Natural killer cell treated with Interleukin-12 subunit alpha and Interleukin-12 subunit beta and Interleukin-15 and Interleukin-18, amount 100 ng/mL, for 72 hours (primary cell): Measurements from ENCODE around the gene ECI2. TPM values are rescaled to one million over a fixed set of nuclear protein-coding genes. Genes with fewer than 3 reads are reported as not detected.

ENCODE experiments used
- ATAC-seq, 2 donors: fragments of 150-1000 bp; cut with Tn5 transposase in 1 of 2; sonication (Bioruptor Pico), chemical (Tn5 transposase) in 1 of 2; 2 replicates each; pipeline ENCODE4 v1.10.0; 2021
- DNase-seq: peaks from one replicate; pipeline ENCODE4 v3.0.0; 2022; ENCODE audit warnings: low spot score
- H3K27ac Mint-ChIP-seq, 2 donors: 1 replicate in 1 of 2; 2 replicates in 1 of 2; pipeline ENCODE4 v1.8.0; 2022; ENCODE audit warnings: mixed read lengths in 2 of 2, mild to moderate bottlenecking in 1 of 2, moderate library complexity in 1 of 2
- H3K27me3 Mint-ChIP-seq, 2 donors: 1 replicate in 1 of 2; 2 replicates in 1 of 2; pipeline ENCODE4 v1.8.0; 2022; ENCODE audit warnings: mixed read lengths in 2 of 2
- H3K36me3 Mint-ChIP-seq: one replicate; pipeline ENCODE4 v1.8.0; 2022; ENCODE audit warnings: mixed read lengths
- H3K4me1 Mint-ChIP-seq, 2 donors: 1 replicate in 1 of 2; 2 replicates in 1 of 2; pipeline ENCODE4 v1.8.0; 2022; ENCODE audit warnings: low read depth in 2 of 2, mixed read lengths in 2 of 2, mild to moderate bottlenecking in 1 of 2
- H3K4me3 Mint-ChIP-seq: one replicate; pipeline ENCODE4 v1.8.0; 2022; ENCODE audit warnings: mixed read lengths
- H3K9me3 Mint-ChIP-seq: 2 replicates; pipeline ENCODE4 v1.8.0; 2022; ENCODE audit warnings: mixed read lengths
- total RNA-seq, 2 donors: library from RNA; stranded (reverse); gene quantifications; one replicate each; pipeline ENCODE4 v1.2.3, GENCODE V29; 2022

Gene ECI2
- total RNA-seq, 2 donors from 2014 or later: 18.4 to 23.7 TPM

GRCh38 chr6:4163408-4164116, 28.2 kb upstream of the ECI2 start:
- ATAC-seq (no peak), DNase-seq (no peak)
- Mint-ChIP-seq H3K4me3 (no peak overlapping the region), H3K9me3 (no peaks in the 10 kb centered on the region), H3K27ac (no peak overlapping the region), H3K27me3 (peaks cover 15% of the 10 kb centered on the region in 2 donors), H3K4me1 (no peaks in the 10 kb centered on the region), H3K36me3 (no peaks in the 10 kb centered on the region)

- ATAC-seq: no peak
- H3K9me3 Mint-ChIP-seq: no peaks in the 10 kb centered on the region
- no peak overlapping the region for H3K4me3 Mint-ChIP-seq
- H3K4me1 Mint-ChIP-seq: no peaks in the 10 kb centered on the region
- no peak for DNase-seq
- peaks cover 15 to 17% of the 10 kb centered on the region in 2 donors for H3K27me3 Mint-ChIP-seq
- no peaks in the 10 kb centered on the region for H3K36me3 Mint-ChIP-seq
- no peak overlapping the region for H3K27ac Mint-ChIP-seq
Observed at GRCh38 chr6:4162370-4162769, 27.0 kb upstream of the ECI2 start.

DNA sequence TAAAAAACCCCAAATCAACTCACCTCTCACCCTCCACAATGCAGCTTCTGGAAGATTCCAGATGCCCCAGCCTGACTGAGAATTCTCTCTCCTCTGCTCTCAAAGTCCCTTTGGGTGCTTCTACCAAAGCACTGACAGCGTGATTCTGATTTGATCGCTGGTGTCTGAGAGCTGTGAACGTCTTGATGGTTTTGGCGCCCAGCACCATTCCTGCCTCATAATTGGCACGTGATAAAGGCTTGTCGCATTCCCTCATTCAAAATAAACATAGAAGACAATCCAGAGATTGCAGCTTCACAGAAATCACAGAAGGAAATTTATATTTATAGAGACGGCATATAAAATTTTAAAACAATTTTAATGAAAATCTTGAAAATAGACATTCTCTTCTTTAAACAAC, 24.1 kb upstream of the ECI2 start:
- no peak for ATAC-seq

GRCh38 chr6:4157506-4157905, 22.1 kb upstream of the ECI2 start:
- peaks cover 0 to 3% of the 10 kb centered on the region in 2 donors for H3K4me1 Mint-ChIP-seq
- no peaks in the 10 kb centered on the region for H3K36me3 Mint-ChIP-seq
- no peaks in the 10 kb centered on the region for H3K9me3 Mint-ChIP-seq
- DNase-seq (no peak), ATAC-seq (no peak)
- peaks cover 17 to 22% of the 10 kb centered on the region in 2 donors for H3K27me3 Mint-ChIP-seq
- no peak overlapping the region for H3K27ac Mint-ChIP-seq
- H3K4me3 Mint-ChIP-seq: no peak overlapping the region

More for the DNA sequence above, 24.1 kb upstream of the ECI2 start:
- Mint-ChIP-seq H3K4me1 (peaks cover 0 to 3% of the 10 kb centered on the region in 2 donors), H3K9me3 (no peaks in the 10 kb centered on the region), H3K36me3 (no peaks in the 10 kb centered on the region), H3K27me3 (peaks cover 14 to 17% of the 10 kb centered on the region in 2 donors), H3K27ac (no peak overlapping the region), H3K4me3 (no peak overlapping the region)
- DNase-seq: no peak

- H3K9me3 Mint-ChIP-seq: no peaks in the 10 kb centered on the region
- peaks cover 25 to 31% of the 10 kb centered on the region in 2 donors for H3K27me3 Mint-ChIP-seq
- peak; percentile 84 to 85 for ATAC-seq
- H3K27ac Mint-ChIP-seq: no peak overlapping the region
- H3K36me3 Mint-ChIP-seq: peaks cover 4% of the 10 kb centered on the region
- no peak overlapping the region for H3K4me3 Mint-ChIP-seq
- DNase-seq: peak; percentile 79
- H3K4me1 Mint-ChIP-seq: peaks cover 0 to 3% of the 10 kb centered on the region in 2 donors
Observed at GRCh38 chr6:4155848-4156466, 20.6 kb upstream of the ECI2 start.

DNA sequence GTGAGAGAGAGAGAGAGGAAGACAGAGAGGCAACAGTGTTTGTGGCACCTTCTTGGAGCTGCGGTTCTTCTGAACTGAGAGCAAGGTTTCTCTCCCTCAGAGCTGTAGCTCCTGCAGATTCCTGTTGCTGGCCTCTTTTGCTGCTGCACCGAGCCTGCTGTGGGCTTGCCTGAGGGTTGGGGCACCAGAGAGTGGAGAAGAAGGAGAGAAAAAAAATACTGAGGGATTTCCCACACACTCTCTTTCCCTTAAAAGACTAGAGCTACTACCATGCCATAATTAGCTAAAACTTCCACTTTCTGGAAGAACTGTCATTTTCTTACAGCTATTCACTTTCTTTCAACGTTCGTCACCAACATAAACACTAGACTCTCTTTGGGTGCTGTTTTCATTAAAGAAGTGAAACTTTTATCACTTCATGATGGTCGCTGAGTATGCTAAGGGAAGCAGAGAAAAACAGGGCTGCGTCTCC, 18.2 kb upstream of the ECI2 start:
- H3K27me3 Mint-ChIP-seq: peaks cover 27 to 37% of the 10 kb centered on the region in 2 donors

GRCh38 chr6:4145083-4145482, 9.7 kb upstream of the ECI2 start:
- Mint-ChIP-seq H3K27me3 (peaks cover 19 to 25% of the 10 kb centered on the region in 2 donors), H3K4me3 (no peak overlapping the region), H3K4me1 (no peaks in the 10 kb centered on the region), H3K9me3 (no peaks in the 10 kb centered on the region), H3K36me3 (no peaks in the 10 kb centered on the region), H3K27ac (no peak overlapping the region)
- no peak for DNase-seq
- ATAC-seq: no peak

More for the DNA sequence above, 18.2 kb upstream of the ECI2 start:
- peaks cover 0 to 3% of the 10 kb centered on the region in 2 donors for H3K4me1 Mint-ChIP-seq
- ATAC-seq (no peak), DNase-seq (no peak)
- H3K4me3 Mint-ChIP-seq: no peak overlapping the region
- H3K36me3 Mint-ChIP-seq: peaks cover 4% of the 10 kb centered on the region
- no peak overlapping the region for H3K27ac Mint-ChIP-seq
- H3K9me3 Mint-ChIP-seq: no peaks in the 10 kb centered on the region

GRCh38 chr6:4139272-4139671, 3.9 kb upstream of the ECI2 start:
- Mint-ChIP-seq H3K4me3 (no peak overlapping the region), H3K27me3 (peaks cover 11% of the 10 kb centered on the region in 2 donors), H3K9me3 (no peaks in the 10 kb centered on the region), H3K36me3 (no peaks in the 10 kb centered on the region), H3K27ac (no peak overlapping the region), H3K4me1 (peaks cover 5 to 10% of the 10 kb centered on the region in 2 donors)
- DNase-seq: no peak
- no peak for ATAC-seq

DNA sequence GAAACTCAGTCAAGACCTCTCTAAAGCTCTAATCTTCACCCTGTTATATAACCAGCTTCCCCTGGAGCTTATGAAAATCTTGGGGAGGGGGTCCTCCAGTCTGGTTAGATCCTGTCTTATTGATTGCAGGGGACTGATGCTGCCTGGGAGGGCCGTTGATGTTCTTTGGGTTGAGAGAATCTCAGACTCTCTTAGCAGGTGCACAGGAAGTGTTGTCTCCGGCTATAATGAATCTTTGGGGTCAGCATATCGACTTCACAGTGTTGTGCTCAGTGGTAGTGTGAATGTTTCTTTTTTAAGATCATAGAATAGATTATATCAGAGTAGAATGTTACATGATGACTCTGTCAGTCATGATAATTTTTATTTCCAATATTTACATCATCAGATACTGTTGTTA, 2.8 kb upstream of the ECI2 start:
- Mint-ChIP-seq H3K4me1 (peaks cover 10 to 19% of the 10 kb centered on the region in 2 donors), H3K27ac (no peak overlapping the region), H3K9me3 (no peaks in the 10 kb centered on the region), H3K4me3 (no peak overlapping the region), H3K27me3 (peaks cover 11% of the 10 kb centered on the region in 2 donors), H3K36me3 (no peaks in the 10 kb centered on the region)
- ATAC-seq (no peak), DNase-seq (no peak)

GRCh38 chr6:4136354-4136831, 1.0 kb upstream of the ECI2 start:
- ATAC-seq (no peak), DNase-seq (no peak)
- H3K36me3 Mint-ChIP-seq: no peaks in the 10 kb centered on the region
- peaks cover 10 to 25% of the 10 kb centered on the region in 2 donors for H3K4me1 Mint-ChIP-seq
- H3K27me3 Mint-ChIP-seq: peaks cover 0 to 6% of the 10 kb centered on the region in 2 donors
- no peaks in the 10 kb centered on the region for H3K9me3 Mint-ChIP-seq
- no peak overlapping the region for H3K27ac Mint-ChIP-seq
- H3K4me3 Mint-ChIP-seq: peak overlapping the region; percentile 75

- no peaks in the 10 kb centered on the region for H3K36me3 Mint-ChIP-seq
- H3K4me1 Mint-ChIP-seq: peaks cover 10 to 25% of the 10 kb centered on the region in 2 donors
- ATAC-seq (peak; percentile 97 to 98), DNase-seq (peak; percentile 96)
- H3K27me3 Mint-ChIP-seq: peaks cover 0 to 5% of the 10 kb centered on the region in 2 donors
- H3K4me3 Mint-ChIP-seq: peak overlapping the region; percentile 75
- no peak overlapping the region for H3K27ac Mint-ChIP-seq
- H3K9me3 Mint-ChIP-seq: no peaks in the 10 kb centered on the region
Observed at GRCh38 chr6:4135665-4136353, 434 bp upstream of the ECI2 start.

DNA sequence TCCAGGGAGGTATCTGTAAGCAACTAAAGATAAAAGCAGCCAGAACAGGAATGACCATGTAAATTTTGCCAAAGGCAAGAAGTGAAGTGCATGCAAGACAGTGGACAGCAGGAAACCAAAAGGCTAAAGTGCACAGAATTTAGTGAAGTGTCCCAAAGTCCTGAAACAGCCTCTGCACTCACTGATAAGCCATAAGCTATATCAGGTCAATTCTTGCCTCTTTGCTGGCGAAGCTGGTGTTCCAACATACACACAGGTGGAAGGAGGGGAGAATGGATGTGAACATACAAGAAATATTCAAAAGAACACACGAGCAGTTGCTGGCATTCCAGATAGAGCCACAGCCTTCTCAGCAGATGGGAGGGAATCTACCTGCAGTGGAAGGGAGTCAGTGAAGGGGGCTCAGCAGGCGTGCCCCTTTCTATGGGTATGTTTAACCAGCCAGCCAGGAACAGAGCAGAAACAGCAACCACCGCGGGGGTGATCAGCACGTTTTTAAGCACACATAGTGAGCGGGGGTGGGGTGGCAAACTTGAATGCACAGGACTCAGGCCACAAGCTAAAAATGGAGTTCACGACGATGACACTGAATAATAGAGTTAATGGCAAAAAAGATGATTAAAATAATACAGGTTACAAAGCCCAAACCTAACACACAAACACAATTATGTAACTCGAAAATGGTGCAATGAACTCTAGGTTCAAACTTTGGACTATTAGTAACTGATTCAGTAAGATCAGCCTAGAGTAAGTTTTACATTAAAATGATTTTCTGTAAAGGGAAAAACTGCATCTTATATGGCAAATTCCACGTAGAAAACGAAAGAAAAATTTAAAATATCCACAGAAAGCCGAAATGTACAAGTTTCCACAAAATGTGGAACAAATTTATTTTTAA, 1.2 kb downstream of the ECI2 start:
- H3K36me3 Mint-ChIP-seq: peaks cover 9% of the 10 kb centered on the region
- H3K27ac Mint-ChIP-seq: peak overlapping the region; percentile 40 to 83
- H3K27me3 Mint-ChIP-seq: peaks cover 0 to 5% of the 10 kb centered on the region in 2 donors
- ATAC-seq (no peak), DNase-seq (no peak)
- peak overlapping the region; percentile 69 for H3K4me3 Mint-ChIP-seq
- H3K9me3 Mint-ChIP-seq: no peaks in the 10 kb centered on the region
- peaks cover 10 to 25% of the 10 kb centered on the region in 2 donors for H3K4me1 Mint-ChIP-seq

DNA sequence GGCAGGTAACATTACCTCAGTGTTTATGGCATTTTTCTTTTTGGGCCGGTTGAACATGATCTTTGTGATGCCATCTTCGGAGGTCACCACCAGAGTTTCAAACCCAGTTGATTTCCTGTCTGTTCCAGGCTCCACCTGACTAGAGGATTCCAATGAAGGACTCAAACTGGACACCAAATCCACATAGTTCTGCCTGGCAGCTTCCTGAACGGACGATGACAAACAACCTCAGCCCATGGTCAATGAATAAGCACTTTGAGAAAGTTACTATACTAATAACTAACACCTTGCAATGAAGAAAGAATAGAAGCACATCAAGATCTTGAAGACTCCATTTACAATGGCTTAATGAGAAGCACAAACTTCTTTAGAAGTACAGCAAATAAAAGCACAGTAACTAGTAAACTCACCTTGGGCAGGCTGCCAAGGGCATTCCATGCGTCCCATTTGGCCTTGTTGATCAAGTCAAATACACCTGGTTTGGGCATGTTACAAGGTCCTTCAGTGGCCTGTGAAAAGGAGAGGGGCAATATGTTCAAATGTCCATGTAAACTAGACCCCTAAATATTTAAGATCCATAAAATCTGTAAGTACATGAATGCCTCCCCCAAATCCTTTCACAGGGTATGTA, 4.9 kb downstream of the ECI2 start:
- Mint-ChIP-seq H3K4me3 (no peak overlapping the region), H3K4me1 (peaks cover 5 to 16% of the 10 kb centered on the region in 2 donors), H3K27ac (no peak overlapping the region), H3K36me3 (peaks cover 24% of the 10 kb centered on the region), H3K9me3 (no peaks in the 10 kb centered on the region), H3K27me3 (no peaks in the 10 kb centered on the region)
- no peak for DNase-seq
- no peak for ATAC-seq
